HCT116 (cell line): ENCODE results near the gene TET3. TPM values are rescaled to one million over a fixed set of nuclear protein-coding genes. Genes with fewer than 3 reads are reported as not detected.

Source experiments
- ATAC-seq: fragments of 200-7000 bp; cut with Tn5 transposase; 2 replicates; pipeline ENCODE4 v1.9.1; 2020; ENCODE audit warnings: mild to moderate bottlenecking, moderate library complexity
- BruUV-seq: library from RNA; stranded (reverse); fragments of 400-500 nt; replicated peaks from 2 replicates; lab custom pipeline; 2021; lab: Mats Ljungman, UMichigan
- CTCF ChIA-PET: fragments of 300-600 bp; sonication (Branson Sonifier 250); formaldehyde crosslinking; loops from one replicate; lab custom pipeline; 2021; ENCODE audit warnings: antibody characterized with exemption; lab: Charles Lee
- POLR2A ChIA-PET: fragments of 300-600, 350-600 bp; sonication (Branson Sonifier 250); formaldehyde crosslinking; loops from one replicate; lab custom pipeline; 2021; ENCODE audit warnings: antibody characterized with exemption; lab: Charles Lee
- RAD21 ChIA-PET, 2 experiments: fragments of 300-600 bp; sonication (Branson Sonifier 250); formaldehyde crosslinking; loops; one replicate each; lab custom pipeline; 2023; ENCODE audit warnings: low total read pairs in 2 of 2; ENCODE audit not compliant: uncharacterized antibody in 2 of 2, unreplicated experiment in 2 of 2, low non-redundant PET in 1 of 2; lab: Charles Lee
- DNase-seq: peaks from one replicate; pipeline ENCODE4 v3.0.0-alpha.2; 2010; ENCODE audit warnings: low read depth, low spot score
- H2AFZ ChIP-seq: fragments of 200-600 bp; shearing (Covaris generic), sonication (generic); 2 replicates; pipeline ENCODE4 v1.6.1; 2017; ENCODE audit warnings: low read depth, mixed run types, mixed read lengths, antibody characterized with exemption, low read length; ENCODE audit not compliant: poor library complexity, severe bottlenecking
- H3K27ac ChIP-seq: 2 replicates; pipeline ENCODE4 v1.5.1; 2012; ENCODE audit warnings: low read depth, low read length
- H3K27me3 ChIP-seq: fragments of 200-600 bp; sonication (generic); 2 replicates; pipeline ENCODE4 v1.6.1; 2016; ENCODE audit warnings: mixed run types, low read length, mixed read lengths; ENCODE audit not compliant: insufficient read depth
- H3K36me3 ChIP-seq, 2 experiments: fragments of 200-500 bp in 1 of 2; fragments of 200-600 bp in 1 of 2; sonication (Bioruptor generic) in 1 of 2; sonication (generic) in 1 of 2; 2 replicates each; pipeline versions ENCODE4 v1.5.1 to v1.6.1; 2014 to 2016; ENCODE audit warnings: low read length in 2 of 2, inconsistent platforms in 1 of 2, mixed read lengths in 1 of 2, mixed run types in 1 of 2; ENCODE audit not compliant: insufficient read depth in 2 of 2, control insufficient read depth in 1 of 2
- H3K4me1 ChIP-seq, 2 experiments: fragments of 200-600 bp in 1 of 2; sonication (generic) in 1 of 2; 2 replicates each; pipeline versions ENCODE4 v1.5.1 to v1.6.1; 2012 to 2017; ENCODE audit warnings: low read length in 2 of 2, inconsistent platforms in 1 of 2, mild to moderate bottlenecking in 1 of 2, mixed read lengths in 1 of 2, mixed run types in 1 of 2, moderate library complexity in 1 of 2; ENCODE audit not compliant: insufficient read depth in 2 of 2, control insufficient read depth in 1 of 2
- H3K4me2 ChIP-seq: fragments of 200-600 bp; sonication (generic); 2 replicates; pipeline ENCODE4 v1.6.1; 2017; ENCODE audit warnings: mixed run types, low read length, mixed read lengths
- H3K4me3 ChIP-seq, 2 experiments: fragments of 200-600 bp in 1 of 2; sonication (generic) in 1 of 2; replicated peaks in 1 of 2; 2 replicates each; pipeline ENCODE4 v1.5.1; 2011 to 2016; ENCODE audit warnings: low read length in 2 of 2, control low read depth in 1 of 2, low read depth in 1 of 2, mild to moderate bottlenecking in 1 of 2, mixed read lengths in 1 of 2, mixed run types in 1 of 2
- H3K79me2 ChIP-seq: fragments of 200-600 bp; sonication (generic); 2 replicates; pipeline ENCODE4 v1.6.1; 2017; ENCODE audit warnings: mild to moderate bottlenecking, mixed run types, low read length, moderate library complexity, mixed read lengths; ENCODE audit not compliant: insufficient read depth
- H3K9ac ChIP-seq: fragments of 200-600 bp; sonication (generic); 2 replicates; pipeline ENCODE4 v1.6.1; 2016; ENCODE audit warnings: low read length, mixed read lengths
- H3K9me2 ChIP-seq: fragments of 200-600 bp; sonication (generic), shearing (Covaris generic); 2 replicates; pipeline ENCODE4 v1.6.1; 2017; ENCODE audit warnings: mixed run types, mild to moderate bottlenecking, moderate library complexity; ENCODE audit not compliant: insufficient read depth
- H3K9me3 ChIP-seq, 2 experiments: fragments of 200-500 bp in 1 of 2; fragments of 200-600 bp in 1 of 2; sonication (Bioruptor generic) in 1 of 2; sonication (generic) in 1 of 2; 2 replicates each; pipeline ENCODE4 v1.6.1; 2014 to 2017; ENCODE audit warnings: low read length in 2 of 2, mixed read lengths in 2 of 2, inconsistent platforms in 1 of 2, low read depth in 1 of 2, mild to moderate bottlenecking in 1 of 2, mixed run types in 1 of 2, moderate library complexity in 1 of 2; ENCODE audit not compliant: control insufficient read depth in 1 of 2, insufficient read depth in 1 of 2
- H4K20me1 ChIP-seq: fragments of 200-600 bp; sonication (generic), shearing (Covaris generic); 2 replicates; pipeline ENCODE4 v1.6.1; 2017; ENCODE audit warnings: mixed run types, mild to moderate bottlenecking, moderate library complexity; ENCODE audit not compliant: insufficient read depth
- EGR1 ChIP-seq: IDR thresholded peaks from 2 replicates; pipeline ENCODE4 v1.6.1; 2012; ENCODE audit warnings: low read depth
- EZH2 ChIP-seq: fragments of 200-600 bp; sonication (generic); IDR thresholded peaks from 2 replicates; pipeline ENCODE4 v1.6.1; 2017; ENCODE audit warnings: antibody characterized with exemption, mixed run types
- POLR2AphosphoS5 ChIP-seq: IDR thresholded peaks from 2 replicates; pipeline ENCODE4 v1.6.1; 2011; ENCODE audit warnings: mild to moderate bottlenecking, low read depth, low read length, moderate library complexity
- RAD21 ChIP-seq: IDR thresholded peaks from 2 replicates; pipeline ENCODE4 v1.6.1; 2012; ENCODE audit warnings: low read depth, mild to moderate bottlenecking
- SIN3A ChIP-seq: IDR thresholded peaks from 2 replicates; pipeline ENCODE4 v1.6.1; 2012; ENCODE audit warnings: low read depth
- intact Hi-C: fragments of 100-400 bp; cut with micrococcal nuclease; formaldehyde crosslinking; loops from 2 replicates; pipeline ENCODE4 v1.10.0; 2022
- total RNA-seq: library from RNA; stranded (reverse); gene quantifications from one replicate; pipeline ENCODE4 v1.2.1, GENCODE V29; 2021; ENCODE audit not compliant: unreplicated experiment
- TF ChIP-seq, protein P1 (sequence below): IDR thresholded peaks from 2 replicates; pipeline ENCODE4 v1.6.1; 2012
- TF ChIP-seq, protein P2 (sequence below), 3 experiments: fragments of 200-600 bp in 1 of 3; sonication (generic) in 1 of 3; IDR thresholded peaks in 2 of 3; conservative IDR thresholded peaks in 1 of 3; 2 replicates each; pipeline ENCODE4 v1.5.1; 2012 to 2017; ENCODE audit warnings: low read depth in 2 of 3, low read length in 2 of 3, antibody characterized with exemption in 1 of 3, borderline replicate concordance in 1 of 3, control low read depth in 1 of 3, mild to moderate bottlenecking in 1 of 3, mixed read lengths in 1 of 3, mixed run types in 1 of 3, moderate library complexity in 1 of 3; ENCODE audit not compliant: insufficient read depth in 1 of 3

Gene TET3
- total RNA-seq, 1 experiment from 2014 or later: 15.4 TPM

DNA sequence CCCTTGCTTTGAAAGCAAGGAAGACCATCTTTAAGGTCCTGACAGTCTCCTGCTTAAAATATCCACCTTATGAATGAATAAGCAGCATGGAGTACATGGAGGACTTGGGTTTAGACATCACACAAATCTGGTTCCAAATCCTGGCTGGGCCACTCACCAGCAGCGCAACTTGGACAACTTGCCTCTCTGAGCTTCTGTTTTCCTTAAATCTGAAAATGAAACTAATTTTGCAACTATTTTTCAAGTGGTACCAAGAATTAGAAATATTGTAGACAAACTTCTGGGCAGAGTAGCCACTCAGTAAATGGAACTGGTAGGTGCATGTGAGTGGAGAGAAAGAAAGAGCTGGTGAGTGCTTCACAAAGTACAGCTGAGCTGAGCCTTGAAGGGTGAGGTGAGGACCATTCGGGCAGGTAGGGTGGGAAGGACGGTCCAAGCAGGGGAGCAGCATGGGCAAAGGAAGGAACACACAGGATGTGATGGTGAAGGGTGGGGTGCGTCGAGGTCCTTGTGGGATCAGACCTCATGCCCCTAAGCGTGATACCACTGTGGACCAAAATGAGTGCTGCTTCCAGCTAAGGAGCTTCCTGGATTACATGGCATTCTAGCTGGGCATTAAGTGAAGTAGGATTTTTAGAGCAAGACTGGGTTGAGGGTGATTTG, 14.4 kb upstream of the TET3 start:
- no peaks in the 10 kb centered on the region for H3K9me2 ChIP-seq
- H3K4me3 ChIP-seq: no peak overlapping the region
- H3K9ac ChIP-seq: no peak overlapping the region
- no peak overlapping the region for H3K4me2 ChIP-seq
- CTCF ChIA-PET: no interaction called here
- 0 out of 4 replicates have a peak, but pooled peaks cover 0 to 2% of the 10 kb centered on the region in 2 experiments for H3K36me3 ChIP-seq
- no peaks in the 10 kb centered on the region for H3K27me3 ChIP-seq
- H3K79me2 ChIP-seq: no peaks in the 10 kb centered on the region
- intact Hi-C loops: no loop called here
- no peaks in the 10 kb centered on the region for H4K20me1 ChIP-seq
- no peak overlapping the region for H2AFZ ChIP-seq
- H3K4me1 ChIP-seq: 0 out of 4 replicates have a peak, but pooled peaks cover 0 to 2% of the 10 kb centered on the region in 2 experiments
- TF ChIP-seq EGR1 (no peak), POLR2AphosphoS5 (no peak), EZH2 (no peak), SIN3A (no peak), RAD21 (no peak)
- TF ChIP-seq, protein P1, sequence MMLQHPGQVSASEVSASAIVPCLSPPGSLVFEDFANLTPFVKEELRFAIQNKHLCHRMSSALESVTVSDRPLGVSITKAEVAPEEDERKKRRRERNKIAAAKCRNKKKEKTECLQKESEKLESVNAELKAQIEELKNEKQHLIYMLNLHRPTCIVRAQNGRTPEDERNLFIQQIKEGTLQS: no peak
- TF ChIP-seq, protein P2, sequence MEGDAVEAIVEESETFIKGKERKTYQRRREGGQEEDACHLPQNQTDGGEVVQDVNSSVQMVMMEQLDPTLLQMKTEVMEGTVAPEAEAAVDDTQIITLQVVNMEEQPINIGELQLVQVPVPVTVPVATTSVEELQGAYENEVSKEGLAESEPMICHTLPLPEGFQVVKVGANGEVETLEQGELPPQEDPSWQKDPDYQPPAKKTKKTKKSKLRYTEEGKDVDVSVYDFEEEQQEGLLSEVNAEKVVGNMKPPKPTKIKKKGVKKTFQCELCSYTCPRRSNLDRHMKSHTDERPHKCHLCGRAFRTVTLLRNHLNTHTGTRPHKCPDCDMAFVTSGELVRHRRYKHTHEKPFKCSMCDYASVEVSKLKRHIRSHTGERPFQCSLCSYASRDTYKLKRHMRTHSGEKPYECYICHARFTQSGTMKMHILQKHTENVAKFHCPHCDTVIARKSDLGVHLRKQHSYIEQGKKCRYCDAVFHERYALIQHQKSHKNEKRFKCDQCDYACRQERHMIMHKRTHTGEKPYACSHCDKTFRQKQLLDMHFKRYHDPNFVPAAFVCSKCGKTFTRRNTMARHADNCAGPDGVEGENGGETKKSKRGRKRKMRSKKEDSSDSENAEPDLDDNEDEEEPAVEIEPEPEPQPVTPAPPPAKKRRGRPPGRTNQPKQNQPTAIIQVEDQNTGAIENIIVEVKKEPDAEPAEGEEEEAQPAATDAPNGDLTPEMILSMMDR (IDR thresholded peaks at IDR 0.05 in 2 of 3, conservative IDR thresholded peaks at IDR 0.05 in 1 of 3; ENCODE audit: borderline replicate concordance in 1 of 3, insufficient read depth in 1 of 3, low read depth in 2 of 3, low read length in 2 of 3): no peak
- TF ChIP-seq, all 23 proteins: peak for 0
- Histone ChIP-seq H3K9me3 (no peaks in the 10 kb centered on the region), H3K27ac (no peak overlapping the region)
- RAD21 ChIA-PET: no interaction called here
- no peak for DNase-seq
- no peak for ATAC-seq
- BruUV-seq: no TSS peak
- POLR2A ChIA-PET: interaction anchor here (0.6 kb wide), 1 partner anchor 10 kb away, joined by 3 read pairs; no protein-coding TSS in a partner anchor
